GM19455 (cell line): Measurements from ENCODE around the gene TSPAN4.

ENCODE experiments used
- ATAC-seq: cut with Tn5 transposase; IDR thresholded peaks from one replicate; pipeline ENCODE4 v1.9.1; 2021; ENCODE audit not compliant: unreplicated experiment

Gene TSPAN4

DNA sequence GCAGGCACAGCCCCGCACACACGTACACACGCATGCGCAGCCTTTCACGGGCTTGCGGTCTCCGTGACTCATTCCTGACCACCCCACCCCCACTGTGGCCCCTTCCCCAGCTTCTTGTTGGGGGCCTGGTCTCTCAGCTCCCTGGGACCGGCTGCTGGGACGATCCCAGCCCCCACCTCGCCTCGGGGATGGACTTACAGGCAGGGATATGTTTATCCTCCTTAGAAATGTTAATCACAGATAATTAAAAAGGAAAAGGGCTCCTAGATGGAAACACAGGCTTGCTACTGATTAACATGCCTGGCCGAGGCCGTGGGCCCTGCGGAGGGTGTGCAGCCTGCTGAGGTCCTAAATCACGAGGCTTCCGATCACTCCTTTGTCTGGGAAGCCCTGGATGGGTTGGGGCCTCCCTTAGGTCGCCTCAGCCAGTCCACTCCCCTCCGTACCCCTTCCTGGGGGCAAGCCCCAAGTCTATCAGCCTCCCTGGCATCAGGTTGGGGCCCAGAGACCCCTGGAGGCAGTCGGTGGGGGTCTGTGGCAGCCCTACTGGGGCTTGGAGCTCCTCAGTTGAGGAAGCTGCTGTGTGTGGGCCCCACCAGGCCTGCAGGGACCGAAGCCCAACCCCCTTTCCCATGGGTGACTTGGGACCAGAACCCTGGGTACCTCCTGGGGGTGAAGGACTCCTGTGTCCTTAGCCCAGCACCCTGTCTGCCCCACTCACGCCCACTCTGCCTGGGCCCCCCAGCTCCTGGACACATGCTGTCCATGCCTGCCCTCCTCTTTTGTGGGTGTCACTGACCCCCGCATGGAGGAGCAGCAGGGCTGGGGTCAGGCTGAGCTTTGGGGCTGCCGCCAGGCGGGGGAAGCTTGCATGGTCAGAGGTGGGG is 20.6 kb downstream of the TSPAN4 start:
- no peak for ATAC-seq

- ATAC-seq, result no peak
These were observed 21.5 kb downstream of the TSPAN4 start for GRCh38 chr11:863910-864827.

DNA sequence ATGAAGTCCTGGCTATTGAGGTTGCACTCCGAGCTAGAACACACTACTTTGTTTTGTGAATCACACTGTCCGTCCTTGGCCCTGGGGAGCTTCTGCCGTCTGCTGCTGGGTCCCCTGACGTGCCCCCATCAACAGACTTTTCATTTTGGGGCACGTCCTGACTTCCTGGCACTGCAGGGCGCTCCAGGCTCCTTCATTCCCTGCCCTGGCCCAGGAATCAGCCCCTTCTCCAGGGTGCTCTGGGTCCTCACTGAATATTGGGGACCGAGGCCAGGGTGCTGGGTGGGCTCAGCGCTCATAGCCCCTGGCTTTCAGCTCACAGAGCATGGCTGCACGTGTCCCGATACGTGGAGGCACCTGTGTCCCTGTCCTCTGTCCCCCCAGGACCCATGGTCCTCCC is 22.2 kb downstream of the TSPAN4 start:
- no peak for ATAC-seq

DNA sequence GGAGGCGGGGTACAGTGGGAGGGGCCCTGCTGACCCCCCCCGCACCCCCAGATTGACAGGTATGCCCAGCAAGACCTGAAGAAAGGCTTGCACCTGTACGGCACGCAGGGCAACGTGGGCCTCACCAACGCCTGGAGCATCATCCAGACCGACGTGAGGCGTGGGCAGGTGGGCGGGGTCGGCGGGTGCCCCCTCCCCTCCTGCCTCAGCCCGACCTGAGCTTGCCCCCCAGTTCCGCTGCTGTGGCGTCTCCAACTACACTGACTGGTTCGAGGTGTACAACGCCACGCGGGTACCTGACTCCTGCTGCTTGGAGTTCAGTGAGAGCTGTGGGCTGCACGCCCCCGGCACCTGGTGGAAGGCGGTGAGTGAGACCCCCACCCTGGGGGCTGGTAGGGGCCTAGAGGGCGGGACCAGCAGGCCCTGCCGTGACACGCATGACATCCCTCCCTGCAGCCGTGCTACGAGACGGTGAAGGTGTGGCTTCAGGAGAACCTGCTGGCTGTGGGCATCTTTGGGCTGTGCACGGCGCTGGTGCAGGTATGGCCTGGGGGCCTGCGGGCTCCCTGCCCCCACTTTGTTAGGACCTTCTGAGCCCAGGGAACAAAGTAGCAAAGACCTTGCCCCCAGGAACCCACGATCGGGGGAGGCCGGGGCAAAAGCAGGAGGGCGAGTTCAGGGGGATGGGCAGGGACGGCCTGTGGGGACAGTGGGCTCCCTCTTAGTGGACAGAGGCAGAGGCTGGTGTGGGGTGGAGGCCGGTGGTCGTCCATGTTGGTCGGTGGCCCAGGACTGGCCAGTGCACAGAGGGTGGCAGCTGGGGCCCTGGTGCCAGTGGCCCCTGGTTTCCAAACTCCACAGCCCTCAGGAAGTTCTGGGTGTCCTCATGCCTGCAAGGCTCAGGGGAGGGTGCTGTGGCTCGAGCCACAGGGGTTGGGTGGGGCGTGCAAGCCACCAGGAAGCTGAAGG is 23.1 kb downstream of the TSPAN4 start:
- ATAC-seq, result no peak

DNA sequence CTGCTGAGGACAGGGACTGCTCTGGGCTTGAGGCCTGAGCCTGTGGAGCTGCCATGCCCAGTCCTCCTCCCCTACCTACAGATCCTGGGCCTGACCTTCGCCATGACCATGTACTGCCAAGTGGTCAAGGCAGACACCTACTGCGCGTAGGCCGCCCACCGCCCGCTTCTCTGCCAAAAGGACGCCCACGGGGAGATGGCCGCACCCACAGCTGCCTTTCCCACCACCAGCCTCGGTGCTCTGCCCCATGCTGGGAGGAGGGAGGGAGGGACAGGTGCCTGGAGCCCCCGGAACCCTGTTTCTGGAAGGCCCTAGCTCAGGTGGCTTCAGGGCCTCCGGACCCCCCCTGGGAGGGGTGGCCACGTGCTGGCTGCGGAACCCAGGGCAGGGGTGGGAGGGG is 23.8 kb downstream of the TSPAN4 start:
- no peak for ATAC-seq

DNA sequence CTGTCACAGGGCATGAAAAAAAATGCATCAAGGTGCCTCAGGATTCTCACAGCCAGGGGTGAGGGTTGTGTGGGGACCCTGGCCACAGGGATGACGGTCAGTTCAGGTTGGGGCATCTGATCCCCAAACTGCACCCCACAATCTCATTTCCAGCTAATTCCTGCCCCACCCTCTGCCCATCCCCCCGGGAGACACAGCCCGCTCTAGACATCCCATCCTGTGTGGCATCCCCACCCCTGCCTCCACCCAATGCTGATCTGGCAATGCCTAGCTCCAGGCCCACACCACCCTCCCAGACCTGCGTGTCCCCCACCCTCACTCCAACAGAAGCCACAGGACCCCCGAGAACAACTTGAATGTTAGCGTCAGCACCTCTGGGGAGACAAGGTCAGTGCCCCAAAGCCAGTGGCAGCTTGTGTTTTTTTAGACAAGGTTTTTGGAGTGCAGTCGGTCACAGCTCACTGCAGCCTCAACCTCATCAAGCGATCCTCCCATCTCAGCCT is 25.3 kb downstream of the TSPAN4 start:
- no peak for ATAC-seq

DNA sequence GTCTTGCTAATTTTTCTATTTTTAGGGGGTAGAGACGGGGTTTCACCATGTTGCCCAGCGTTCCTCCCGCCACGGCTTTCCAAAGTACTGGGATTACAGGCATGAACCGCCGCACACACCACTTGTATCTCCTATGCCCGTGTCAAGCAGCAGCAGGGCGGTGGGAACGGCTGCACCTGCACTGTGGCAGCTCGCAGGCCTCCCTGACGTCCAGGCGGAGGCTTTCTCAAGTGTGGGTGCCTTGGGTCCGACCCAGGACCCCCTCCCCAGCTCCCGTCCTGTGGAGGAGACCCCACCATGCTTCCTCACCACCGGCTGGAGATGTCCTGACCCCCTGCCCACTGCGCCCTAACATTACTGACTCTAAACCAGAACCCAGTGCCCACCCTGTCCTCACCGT is 25.7 kb downstream of the TSPAN4 start:
- ATAC-seq, result no peak

GRCh38 chr11:868802-869201 is 26.1 kb downstream of the TSPAN4 start:
- no peak for ATAC-seq

GRCh38 chr11:869399-870126 is 26.9 kb downstream of the TSPAN4 start:
- no peak for ATAC-seq

- no peak for ATAC-seq
These were observed 27.4 kb downstream of the TSPAN4 start for GRCh38 chr11:870127-870413.

DNA sequence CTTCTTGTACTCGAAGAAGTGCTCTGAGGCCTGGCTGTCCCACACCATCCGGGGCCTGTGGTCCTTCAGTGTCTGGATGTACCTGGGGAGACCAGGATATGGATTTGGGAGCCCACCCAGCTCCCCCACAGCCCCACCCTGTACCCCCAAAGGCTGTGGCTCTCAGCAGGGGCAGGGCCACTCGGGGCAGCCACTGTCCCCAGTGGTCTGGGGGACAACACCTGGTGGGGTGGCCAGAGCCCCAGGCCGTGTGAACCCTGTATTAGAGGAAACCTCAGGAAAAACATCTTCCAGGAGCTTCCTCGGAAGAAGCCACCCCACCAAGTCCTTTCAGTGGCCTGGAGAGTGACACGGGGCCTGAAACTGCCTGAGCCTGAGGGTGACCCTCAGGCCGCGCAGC is 27.8 kb downstream of the TSPAN4 start:
- ATAC-seq, result no peak

- no peak for ATAC-seq
These were observed 28.8 kb downstream of the TSPAN4 start for GRCh38 chr11:871472-871871.

- no peak for ATAC-seq
These were observed 30.1 kb downstream of the TSPAN4 start for GRCh38 chr11:872799-873198.

- no peak for ATAC-seq
These were observed 31.1 kb downstream of the TSPAN4 start for GRCh38 chr11:873706-874105.

DNA sequence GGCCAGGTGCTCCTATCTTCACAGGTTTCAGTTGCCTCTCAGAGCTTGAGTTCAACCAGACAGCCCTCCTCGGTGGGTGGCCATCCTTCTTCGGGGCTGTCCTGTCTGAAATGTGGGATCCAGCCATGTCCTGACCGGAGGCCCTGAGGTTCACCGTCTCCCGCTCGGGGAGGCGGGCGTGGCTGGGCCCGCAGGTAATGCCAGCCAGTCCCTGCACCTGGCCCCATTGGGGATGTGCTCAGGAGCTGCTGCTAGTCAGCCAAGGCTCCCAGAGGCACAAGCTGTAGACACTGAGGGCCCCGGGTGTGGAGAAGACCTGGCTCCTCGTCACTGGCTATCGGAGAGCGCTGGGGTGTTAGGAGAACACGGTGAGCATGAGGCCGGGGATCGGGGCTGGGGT is 32.6 kb downstream of the TSPAN4 start:
- ATAC-seq, result no peak

DNA sequence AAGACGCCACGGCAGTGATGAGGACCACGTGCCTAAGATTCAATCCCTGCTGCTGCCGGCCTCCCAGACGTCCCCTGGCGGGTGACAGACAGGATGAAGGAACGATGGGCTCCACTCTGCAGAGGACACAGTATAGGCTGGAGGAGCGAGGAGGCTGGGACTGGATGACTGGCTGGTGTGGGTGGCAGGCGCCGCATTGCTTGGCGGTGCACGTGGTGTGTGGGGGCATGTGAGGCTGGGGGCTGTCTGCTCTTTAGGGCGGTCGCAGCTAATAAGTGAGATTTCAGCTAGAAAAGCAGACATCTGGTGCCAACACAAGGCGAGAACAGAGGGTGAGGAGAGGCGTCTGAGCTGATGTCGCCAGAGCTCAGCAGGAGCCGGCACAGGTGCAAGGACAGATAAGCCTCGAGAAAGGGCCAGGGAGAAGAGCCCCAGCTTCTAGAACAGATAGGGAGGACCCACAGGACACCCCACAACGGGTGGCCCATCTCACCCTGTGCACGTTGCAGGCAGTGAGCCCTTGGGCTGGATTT is 33.2 kb downstream of the TSPAN4 start:
- no peak for ATAC-seq

GRCh38 chr11:876545-876944 is 33.9 kb downstream of the TSPAN4 start:
- ATAC-seq, result no peak

DNA sequence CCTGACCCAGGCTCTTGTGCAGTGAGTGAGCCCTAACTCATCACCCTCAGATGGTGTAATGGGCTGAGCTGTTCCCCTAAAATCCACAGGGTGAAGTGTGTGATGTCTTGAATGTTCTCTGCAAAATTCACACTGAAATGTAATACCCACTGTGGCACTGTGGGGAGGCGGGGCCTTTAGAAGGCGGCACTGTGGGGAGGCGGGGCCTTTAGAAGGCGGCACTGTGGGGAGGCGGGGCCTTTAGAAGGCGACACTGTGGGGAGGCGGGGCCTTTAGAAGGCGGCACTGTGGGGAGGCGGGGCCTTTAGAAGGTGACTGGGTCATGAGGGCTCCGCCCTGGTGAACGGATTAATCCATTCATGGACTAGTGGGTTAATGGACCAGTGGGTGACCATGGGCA is 34.9 kb downstream of the TSPAN4 start:
- no peak for ATAC-seq

- no peak for ATAC-seq
These were observed 37.8 kb downstream of the TSPAN4 start for GRCh38 chr11:880447-880846.

- ATAC-seq, result no peak
These were observed 39.9 kb downstream of the TSPAN4 start for GRCh38 chr11:882596-882995.
